Effector memory CD4-positive, alpha-beta T cell (primary cell): ENCODE measurements around the gene DCBLD2.

Experiments
- DNase-seq, 3 donors: peaks; one replicate each; pipeline ENCODE4 v3.0.0-alpha.2; 2020
- H3K27ac ChIP-seq: 2 replicates; pipeline ENCODE4 v1.7.0; 2013; ENCODE audit warnings: mild to moderate bottlenecking, low read length, moderate library complexity; ENCODE audit not compliant: insufficient read depth, poor library complexity, severe bottlenecking
- H3K27me3 ChIP-seq: replicated peaks from 2 replicates; pipeline ENCODE4 v1.7.0; 2013; ENCODE audit warnings: mild to moderate bottlenecking, low read length; ENCODE audit not compliant: insufficient read depth, control insufficient read depth, poor library complexity, severe bottlenecking
- H3K36me3 ChIP-seq: 2 replicates; pipeline ENCODE4 v1.7.0; 2013; ENCODE audit warnings: mild to moderate bottlenecking, low read length, moderate library complexity; ENCODE audit not compliant: control insufficient read depth, insufficient read depth
- H3K4me1 ChIP-seq: 2 replicates; pipeline ENCODE4 v1.7.0; 2013; ENCODE audit warnings: low read length, mild to moderate bottlenecking; ENCODE audit not compliant: control insufficient read depth, insufficient read depth, poor library complexity, severe bottlenecking
- H3K4me3 ChIP-seq: 2 replicates; pipeline ENCODE4 v1.7.0; 2013; ENCODE audit warnings: low read length, low read depth, mild to moderate bottlenecking; ENCODE audit not compliant: insufficient read depth, poor library complexity, severe bottlenecking
- H3K9me3 ChIP-seq: 2 replicates; pipeline ENCODE4 v1.7.0; 2013; ENCODE audit warnings: mild to moderate bottlenecking, low read length, moderate library complexity; ENCODE audit not compliant: control insufficient read depth

Gene DCBLD2

GRCh38 chr3:98799479-98799878, 102.0 kb downstream of the DCBLD2 start:
- Histone ChIP-seq H3K36me3 (no peaks in the 10 kb centered on the region), H3K9me3 (no peaks in the 10 kb centered on the region), H3K4me3 (no peak overlapping the region), H3K27ac (no peak overlapping the region), H3K4me1 (no peaks in the 10 kb centered on the region), H3K27me3 (no peaks in the 10 kb centered on the region)
- no peak for DNase-seq

GRCh38 chr3:98798820-98799219, 102.7 kb downstream of the DCBLD2 start:
- Histone ChIP-seq H3K4me3 (no peak overlapping the region), H3K27me3 (no peaks in the 10 kb centered on the region), H3K9me3 (no peaks in the 10 kb centered on the region), H3K27ac (no peak overlapping the region), H3K4me1 (no peaks in the 10 kb centered on the region), H3K36me3 (no peaks in the 10 kb centered on the region)
- no peak for DNase-seq

- DNase-seq = no peak
Observed at GRCh38 chr3:98797905-98798304, 103.6 kb downstream of the DCBLD2 start.

GRCh38 chr3:98796334-98796733, 105.2 kb downstream of the DCBLD2 start:
- no peaks in the 10 kb centered on the region for H3K27me3 ChIP-seq
- no peaks in the 10 kb centered on the region for H3K36me3 ChIP-seq
- no peak overlapping the region for H3K4me3 ChIP-seq
- no peak for DNase-seq
- no peaks in the 10 kb centered on the region for H3K4me1 ChIP-seq
- no peaks in the 10 kb centered on the region for H3K9me3 ChIP-seq
- no peak overlapping the region for H3K27ac ChIP-seq

More at GRCh38 chr3:98797905-98798304, 103.6 kb downstream of the DCBLD2 start:
- H3K9me3 ChIP-seq = no peaks in the 10 kb centered on the region
- no peaks in the 10 kb centered on the region for H3K27me3 ChIP-seq
- H3K36me3 ChIP-seq = no peaks in the 10 kb centered on the region
- no peak overlapping the region for H3K27ac ChIP-seq
- no peak overlapping the region for H3K4me3 ChIP-seq
- no peaks in the 10 kb centered on the region for H3K4me1 ChIP-seq

- H3K27ac ChIP-seq = no peak overlapping the region
- DNase-seq = no peak
- H3K9me3 ChIP-seq = no peaks in the 10 kb centered on the region
- H3K4me3 ChIP-seq = no peak overlapping the region
- H3K27me3 ChIP-seq = no peaks in the 10 kb centered on the region
- H3K36me3 ChIP-seq = no peaks in the 10 kb centered on the region
- no peaks in the 10 kb centered on the region for H3K4me1 ChIP-seq
Observed at GRCh38 chr3:98793971-98794370, 107.5 kb downstream of the DCBLD2 start.

GRCh38 chr3:98791341-98792325, 109.9 kb downstream of the DCBLD2 start:
- Histone ChIP-seq H3K4me1 (no peaks in the 10 kb centered on the region), H3K36me3 (no peaks in the 10 kb centered on the region), H3K9me3 (no peaks in the 10 kb centered on the region), H3K27ac (no peak overlapping the region), H3K27me3 (no peaks in the 10 kb centered on the region), H3K4me3 (no peak overlapping the region)
- no peak for DNase-seq

GRCh38 chr3:98788651-98789050, 112.8 kb downstream of the DCBLD2 start:
- Histone ChIP-seq H3K4me1 (no peaks in the 10 kb centered on the region), H3K4me3 (no peak overlapping the region), H3K9me3 (no peaks in the 10 kb centered on the region), H3K27ac (no peak overlapping the region), H3K27me3 (no peaks in the 10 kb centered on the region), H3K36me3 (no peaks in the 10 kb centered on the region)
- no peak for DNase-seq

- Histone ChIP-seq H3K4me3 (no peak overlapping the region), H3K27ac (no peak overlapping the region), H3K4me1 (no peaks in the 10 kb centered on the region), H3K9me3 (no peaks in the 10 kb centered on the region), H3K36me3 (no peaks in the 10 kb centered on the region), H3K27me3 (no peaks in the 10 kb centered on the region)
- DNase-seq = no peak
Observed at GRCh38 chr3:98787181-98787580, 114.3 kb downstream of the DCBLD2 start.

- Histone ChIP-seq H3K27ac (no peak overlapping the region), H3K4me3 (no peak overlapping the region), H3K9me3 (no peaks in the 10 kb centered on the region), H3K27me3 (no peaks in the 10 kb centered on the region), H3K4me1 (no peaks in the 10 kb centered on the region), H3K36me3 (no peaks in the 10 kb centered on the region)
- no peak for DNase-seq
Observed at GRCh38 chr3:98786364-98787006, 115.0 kb downstream of the DCBLD2 start.
